T-cell (primary cell): ENCODE data around the gene VPS72. TPM values are rescaled to one million over a fixed set of nuclear protein-coding genes. Genes with fewer than 3 reads are reported as not detected.
A peak's percentile ranks its signal among the peaks of the same experiment; 100 is the strongest.

ENCODE experiments used
- ATAC-seq, 4 experiments: fragments of 200-7000 bp in 3 of 4; fragments of 150-1000 bp in 1 of 4; cut with Tn5 transposase; replicated peaks in 1 of 4; 1 replicate in 3 of 4; 2 replicates in 1 of 4; pipeline ENCODE4 v1.10.0; 2021; ENCODE audit warnings: moderate library complexity in 3 of 4, mild to moderate bottlenecking in 2 of 4, moderate number of reproducible peaks in 1 of 4
- CTCF ChIA-PET, 2 donors: fragments of 300-600 bp; sonication (Branson Sonifier 250); formaldehyde crosslinking; loops; one replicate each; lab custom pipeline; 2022; ENCODE audit warnings: antibody characterized with exemption in 2 of 2; lab: Charles Lee
- POLR2A ChIA-PET, 2 donors: fragments of 300-600 bp; sonication (Branson Sonifier 250); formaldehyde crosslinking; loops; one replicate each; lab custom pipeline; 2022; ENCODE audit warnings: antibody characterized with exemption in 2 of 2; lab: Charles Lee
- DNase-seq, 35 experiments: peaks; one replicate each; pipeline versions ENCODE4 v3.0.0 to v3.0.0-alpha.2; 2013 to 2023
- H3K27ac ChIP-seq: one replicate; pipeline ENCODE4 v1.5.1; 2013; ENCODE audit warnings: low read length
- H3K27me3 ChIP-seq, 2 experiments: replicated peaks in 1 of 2; 1 replicate in 1 of 2; 2 replicates in 1 of 2; pipeline versions ENCODE4 v1.6.1 to v1.7.0; 2013; ENCODE audit warnings: low read length in 1 of 2, mixed read lengths in 1 of 2; ENCODE audit not compliant: control insufficient read depth in 2 of 2, insufficient read depth in 2 of 2; ENCODE audit errors: extremely low read depth in 1 of 2
- H3K36me3 ChIP-seq, 2 donors: 1 replicate in 1 of 2; 2 replicates in 1 of 2; pipeline versions ENCODE4 v1.6.1 to v1.7.0; 2013; ENCODE audit warnings: low read length in 1 of 2; ENCODE audit not compliant: control insufficient read depth in 2 of 2, insufficient read depth in 1 of 2; ENCODE audit errors: extremely low read depth in 1 of 2
- H3K4me1 ChIP-seq, 2 experiments: 1 replicate in 1 of 2; 2 replicates in 1 of 2; pipeline versions ENCODE4 v1.6.1 to v1.7.0; 2013; ENCODE audit warnings: low read length in 2 of 2, mixed read lengths in 1 of 2; ENCODE audit not compliant: insufficient read depth in 2 of 2, control insufficient read depth in 1 of 2; ENCODE audit errors: extremely low read depth in 1 of 2
- H3K4me3 ChIP-seq, 2 donors: 1 replicate in 1 of 2; 2 replicates in 1 of 2; pipeline versions ENCODE4 v1.5.1 to v1.7.0; 2013; ENCODE audit warnings: mild to moderate bottlenecking in 2 of 2, low read length in 1 of 2, moderate library complexity in 1 of 2; ENCODE audit not compliant: control insufficient read depth in 1 of 2; ENCODE audit errors: extremely low read depth in 1 of 2
- H3K9me3 ChIP-seq: 2 replicates; pipeline ENCODE4 v1.7.0; 2013
- H3K27ac Mint-ChIP-seq, 2 donors: one replicate each; pipeline ENCODE4 v1.8.0; 2020 to 2021; ENCODE audit warnings: mild to moderate bottlenecking in 2 of 2, mixed read lengths in 2 of 2
- H3K27me3 Mint-ChIP-seq, 2 donors: one replicate each; pipeline ENCODE4 v1.8.0; 2021 to 2022; ENCODE audit warnings: mixed read lengths in 2 of 2
- H3K36me3 Mint-ChIP-seq: one replicate; pipeline ENCODE4 v1.8.0; 2021; ENCODE audit warnings: mixed read lengths
- H3K4me1 Mint-ChIP-seq, 3 donors: one replicate each; pipeline ENCODE4 v1.8.0; 2020 to 2022; ENCODE audit warnings: mixed read lengths in 3 of 3, mild to moderate bottlenecking in 1 of 3
- H3K4me3 Mint-ChIP-seq, 3 donors: one replicate each; pipeline ENCODE4 v1.8.0; 2020 to 2022; ENCODE audit warnings: mild to moderate bottlenecking in 3 of 3, mixed read lengths in 3 of 3, moderate library complexity in 3 of 3
- H3K9me3 Mint-ChIP-seq, 3 donors: one replicate each; pipeline ENCODE4 v1.8.0; 2020 to 2022; ENCODE audit warnings: mixed read lengths in 3 of 3
- WGBS: methylation state at CpG from one replicate; pipeline ENCODE4 v1.1.5; 2013; ENCODE audit warnings: missing lambda C conversion rate; ENCODE audit not compliant: insufficient coverage; 5-methylcytosine and 5-hydroxymethylcytosine counted together
- total RNA-seq, 35 experiments: library from RNA in 6 of 35; stranded (reverse) in 6 of 35; fragments of 120-200 nt in 1 of 35; gene quantifications; one replicate each; pipeline versions ENCODE4 v1.2.1 to v1.2.4 and lab custom pipeline; 2013 to 2026

The VPS72 gene, protein sequence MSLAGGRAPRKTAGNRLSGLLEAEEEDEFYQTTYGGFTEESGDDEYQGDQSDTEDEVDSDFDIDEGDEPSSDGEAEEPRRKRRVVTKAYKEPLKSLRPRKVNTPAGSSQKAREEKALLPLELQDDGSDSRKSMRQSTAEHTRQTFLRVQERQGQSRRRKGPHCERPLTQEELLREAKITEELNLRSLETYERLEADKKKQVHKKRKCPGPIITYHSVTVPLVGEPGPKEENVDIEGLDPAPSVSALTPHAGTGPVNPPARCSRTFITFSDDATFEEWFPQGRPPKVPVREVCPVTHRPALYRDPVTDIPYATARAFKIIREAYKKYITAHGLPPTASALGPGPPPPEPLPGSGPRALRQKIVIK
- total RNA-seq, result 10 to 100 TPM; 50.2 to 84.5 (median 58.9) TPM
- total RNA-seq (2013), result 40.1 TPM
- total RNA-seq (lab: John Stamatoyannopoulos, UW), result 15.4 to 64.4 (median 37.7) reads per million in 29 experiments

DNA sequence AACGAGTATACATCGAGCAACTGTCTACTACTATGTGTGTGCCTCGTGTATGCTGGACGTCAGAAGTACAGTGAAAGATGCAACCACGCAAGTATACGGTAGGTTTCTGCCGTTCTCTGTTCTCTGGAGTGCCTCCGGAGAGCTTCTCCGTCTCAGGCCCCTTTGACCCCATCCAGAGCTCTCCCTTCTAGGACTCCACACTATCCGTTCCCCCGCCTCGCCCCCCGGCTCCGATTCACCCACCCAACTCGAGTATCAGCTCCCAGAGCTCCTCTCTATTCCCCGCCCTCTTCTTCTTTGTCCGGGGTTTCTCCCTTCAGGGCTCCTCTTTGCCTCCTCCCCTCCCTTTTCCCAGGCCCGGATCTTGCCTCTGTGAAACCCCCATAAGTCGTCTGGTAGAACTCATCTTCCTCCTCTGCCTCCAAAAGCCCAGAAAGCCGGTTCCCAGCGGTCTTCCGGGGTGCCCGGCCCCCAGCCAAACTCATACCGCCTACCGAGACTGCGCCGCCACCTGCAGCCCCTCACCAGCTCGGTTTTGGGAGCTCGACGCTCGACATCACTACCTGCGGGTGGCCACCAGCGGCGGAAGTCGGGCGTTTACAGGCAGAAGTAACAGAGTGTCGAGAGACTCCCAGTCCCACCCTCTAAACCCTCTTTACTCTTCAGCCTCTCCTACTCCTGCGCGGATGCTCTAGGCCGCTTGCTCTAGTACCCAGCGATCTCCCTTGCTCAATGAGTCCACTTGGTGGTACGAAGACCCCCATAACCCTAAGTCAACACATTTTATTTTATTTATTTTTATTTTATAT, at the start of gene VPS72:
TSS of gene VPS72 (minus strand) at position 561 of the 809 bp plus-strand sequence. CDS start at position 485, 76 bp downstream.
- Histone ChIP-seq H3K27me3 (no peaks in the 10 kb centered on the region), H3K4me3 (peak within 1 kb of the TSS; percentile 78 to 85), H3K9me3 (no peaks in the 10 kb centered on the region), H3K4me1 (peaks cover 12 to 15% of the 10 kb centered on the region in 2 experiments), H3K36me3 (peaks cover 3 to 13% of the 10 kb centered on the region in 2 donors), H3K27ac (peak within 1 kb of the TSS; percentile 70)
- Mint-ChIP-seq H3K9me3 (no peaks in the 10 kb centered on the region), H3K4me1 (peaks cover 34 to 40% (median 37%) of the 10 kb centered on the region in 3 donors), H3K27me3 (no peaks in the 10 kb centered on the region), H3K27ac (peak within 1 kb of the TSS; percentile 97 to 98), H3K4me3 (peak within 1 kb of the TSS; percentile 98 to 100 (median 99)), H3K36me3 (peaks cover 13% of the 10 kb centered on the region)
- ATAC-seq, result peak; percentile 92 to 95 (median 94)
- CTCF ChIA-PET, result interaction anchor here in 1 of 2 donors (0.6 to 2.1 kb wide), 9 partner anchors 24 to 692 kb away, joined by 3 to 8 read pairs (median 4); partner anchors contain the start of genes PSMD4 and TNFAIP8L2
- peak; percentile 67 to 91 (median 82) for DNase-seq
- POLR2A ChIA-PET, result interaction anchor here (0.6 to 1.4 kb wide), 9 partner anchors 9 to 1142 kb away, joined by 3 to 6 read pairs (median 3); partner anchors contain the start of genes LYSMD1 (in 1 of the 2), PIP5K1A (in 1 of the 2), SCNM1 (in 1 of the 2) and ZNF687 (in 1 of the 2)
- WGBS, result under 1% methylated on average over 36 of the region's 42 CpGs

DNA sequence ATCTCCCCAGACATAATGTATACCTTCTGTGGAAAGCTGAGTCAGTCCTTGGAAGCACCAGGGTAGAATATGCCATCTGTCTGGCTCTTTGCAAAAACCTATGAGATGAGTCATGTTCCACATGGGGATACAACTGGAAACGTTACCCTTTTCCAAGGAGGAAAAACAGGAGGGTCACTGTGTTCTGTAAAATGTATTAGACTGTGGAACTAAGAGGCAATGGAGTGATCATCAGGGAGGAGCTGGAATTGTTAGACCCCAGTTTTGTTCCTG, 48.4 kb upstream of the VPS72 start:
- peak overlapping the region in 1 of 2 donors; percentile 1 for H3K27ac Mint-ChIP-seq
- POLR2A ChIA-PET, result no interaction called here
- 100% methylated on average over 1 of the region's 1 CpG for WGBS
- H3K36me3 ChIP-seq, result peaks cover 13 to 89% of the 10 kb centered on the region in 2 donors
- H3K4me3 Mint-ChIP-seq, result no peak overlapping the region
- H3K9me3 Mint-ChIP-seq, result no peaks in the 10 kb centered on the region
- H3K4me1 ChIP-seq, result no peaks in the 10 kb centered on the region
- DNase-seq (no peak), ATAC-seq (no peak)
- peaks cover 55% of the 10 kb centered on the region for H3K36me3 Mint-ChIP-seq
- H3K9me3 ChIP-seq, result no peaks in the 10 kb centered on the region
- no peaks in the 10 kb centered on the region for H3K27me3 ChIP-seq
- CTCF ChIA-PET, result no interaction called here
- H3K4me3 ChIP-seq, result no peak overlapping the region
- no peaks in the 10 kb centered on the region for H3K27me3 Mint-ChIP-seq
- H3K4me1 Mint-ChIP-seq, result no peaks in the 10 kb centered on the region
- H3K27ac ChIP-seq, result no peak overlapping the region

DNA sequence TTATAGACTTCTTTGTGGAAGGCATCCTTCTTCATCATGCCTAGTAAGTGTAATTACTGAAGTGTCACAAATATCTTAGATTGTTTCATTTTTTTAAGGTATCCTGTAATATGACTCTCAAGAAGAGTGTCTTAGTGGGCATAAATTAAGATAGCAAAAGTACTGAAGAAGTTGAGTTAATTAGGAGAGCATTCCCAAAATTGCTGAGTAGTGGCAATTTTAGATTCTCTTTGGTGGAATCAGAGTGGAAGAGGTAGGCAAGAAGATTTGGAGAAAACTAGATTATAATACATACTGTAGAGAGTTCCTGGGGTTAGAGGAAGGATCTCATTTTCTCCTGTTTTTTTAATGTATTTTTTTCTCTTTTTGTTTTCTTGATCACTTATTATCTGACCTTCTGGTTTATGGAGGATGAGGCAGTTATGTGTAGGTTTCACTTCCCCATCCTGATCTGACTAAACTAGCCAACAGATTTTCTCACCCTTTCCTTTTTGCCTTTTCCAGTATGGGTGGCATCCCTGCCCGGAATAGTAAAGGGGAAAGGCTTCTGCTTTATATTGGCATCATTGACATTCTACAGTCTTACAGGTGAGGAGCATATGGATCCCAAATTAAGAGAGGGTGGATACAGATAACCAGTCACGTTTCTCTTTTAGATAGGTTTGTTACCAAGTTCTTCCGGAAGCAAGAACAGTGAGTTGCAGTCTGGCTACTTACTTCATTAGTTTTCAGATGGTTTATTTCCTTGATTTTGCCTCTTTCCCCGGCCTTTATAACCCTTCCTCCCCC, 47.9 kb upstream of the VPS72 start:
- ChIA-PET POLR2A (interaction anchor here in 1 of 2 donors (0.7 kb wide), 2 partner anchors 92 to 645 kb away, joined by 3 read pairs; no protein-coding TSS in a partner anchor), CTCF (interaction anchor here in 1 of 2 donors (0.6 kb wide), 1 partner anchor 213 kb away, joined by 4 read pairs; no protein-coding TSS in a partner anchor)
- ATAC-seq (no peak), DNase-seq (no peak)
- Mint-ChIP-seq H3K36me3 (peaks cover 51% of the 10 kb centered on the region), H3K27me3 (no peaks in the 10 kb centered on the region), H3K4me3 (no peak overlapping the region), H3K27ac (peak overlapping the region in 1 of 2 donors; percentile 36), H3K9me3 (no peaks in the 10 kb centered on the region), H3K4me1 (no peaks in the 10 kb centered on the region)
- Histone ChIP-seq H3K4me1 (no peaks in the 10 kb centered on the region), H3K27ac (no peak overlapping the region), H3K4me3 (no peak overlapping the region), H3K36me3 (peaks cover 8 to 88% of the 10 kb centered on the region in 2 donors), H3K27me3 (no peaks in the 10 kb centered on the region), H3K9me3 (no peaks in the 10 kb centered on the region)
- WGBS, result 100% methylated on average over 1 of the region's 4 CpGs

DNA sequence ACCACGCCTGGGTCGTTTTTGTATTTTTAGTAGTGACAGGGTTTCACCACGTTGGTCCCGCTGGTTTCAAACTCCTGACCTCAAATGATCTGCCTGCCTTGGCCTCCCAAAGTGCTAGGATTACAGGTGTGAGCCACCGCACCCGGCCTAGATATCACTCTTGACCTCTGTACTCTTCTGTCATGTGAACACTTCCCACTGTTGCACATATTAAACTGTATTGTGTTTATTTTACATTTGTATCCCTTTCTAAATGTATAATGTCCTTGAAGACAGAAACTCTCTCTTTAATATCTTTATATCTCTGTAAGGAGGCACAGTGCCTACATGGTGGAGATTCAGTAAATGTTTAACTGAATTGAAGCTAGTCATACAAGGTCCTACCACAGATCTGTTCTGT, 45.2 kb upstream of the VPS72 start:
- CTCF ChIA-PET, result interaction anchor here in 1 of 2 donors (0.8 kb wide), 1 partner anchor 16 kb away, joined by 8 read pairs; no protein-coding TSS in a partner anchor
- H3K9me3 ChIP-seq, result no peaks in the 10 kb centered on the region
- H3K27me3 ChIP-seq, result no peaks in the 10 kb centered on the region
- H3K9me3 Mint-ChIP-seq, result no peaks in the 10 kb centered on the region
- H3K27ac ChIP-seq, result no peak overlapping the region
- no peaks in the 10 kb centered on the region for H3K4me1 ChIP-seq
- H3K27ac Mint-ChIP-seq, result no peak overlapping the region
- POLR2A ChIA-PET, result no interaction called here
- no peak for ATAC-seq
- 91% methylated on average over 4 of the region's 6 CpGs for WGBS
- H3K4me1 Mint-ChIP-seq, result no peaks in the 10 kb centered on the region
- H3K27me3 Mint-ChIP-seq, result no peaks in the 10 kb centered on the region
- H3K36me3 Mint-ChIP-seq, result peaks cover 53% of the 10 kb centered on the region
- no peak for DNase-seq
- H3K4me3 ChIP-seq, result no peak overlapping the region
- no peak overlapping the region for H3K4me3 Mint-ChIP-seq
- peaks cover 15 to 89% of the 10 kb centered on the region in 2 donors for H3K36me3 ChIP-seq

DNA sequence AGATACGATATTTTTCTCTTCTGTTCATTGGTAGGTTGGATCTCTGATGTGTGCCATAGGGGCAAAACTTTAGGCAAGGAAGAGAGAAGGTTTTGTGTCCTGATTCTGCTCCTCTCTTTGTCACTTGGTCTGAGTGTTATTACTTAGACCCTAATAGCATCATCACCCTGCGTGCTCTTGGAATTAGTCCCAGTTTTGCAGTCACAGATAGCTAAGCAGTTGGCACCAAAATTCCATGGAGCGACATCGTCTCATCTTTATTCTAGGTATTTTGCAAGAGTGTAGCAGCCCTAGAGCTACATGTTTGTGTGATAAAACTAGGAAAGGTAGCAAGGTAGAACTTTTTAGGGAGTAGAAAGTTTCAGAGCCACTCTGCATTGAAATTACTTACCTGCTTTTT, 32.1 kb upstream of the VPS72 start:
- no peaks in the 10 kb centered on the region for H3K27me3 Mint-ChIP-seq
- no peaks in the 10 kb centered on the region for H3K9me3 ChIP-seq
- H3K27me3 ChIP-seq, result no peaks in the 10 kb centered on the region
- H3K36me3 Mint-ChIP-seq, result peaks cover 8% of the 10 kb centered on the region
- no peak for DNase-seq
- no peak overlapping the region for H3K27ac ChIP-seq
- no peaks in the 10 kb centered on the region for H3K9me3 Mint-ChIP-seq
- CTCF ChIA-PET, result no interaction called here
- peaks cover 0 to 14% of the 10 kb centered on the region in 2 donors for H3K36me3 ChIP-seq
- peak overlapping the region in 1 of 2 donors; percentile 39 for H3K27ac Mint-ChIP-seq
- WGBS, result no CpG with 5 or more reads among the region's 4 CpGs
- POLR2A ChIA-PET, result no interaction called here
- H3K4me3 ChIP-seq, result no peak overlapping the region
- peaks cover 0 to 12% (median 7%) of the 10 kb centered on the region in 3 donors for H3K4me1 Mint-ChIP-seq
- ATAC-seq, result no peak
- H3K4me3 Mint-ChIP-seq, result no peak overlapping the region
- no peaks in the 10 kb centered on the region for H3K4me1 ChIP-seq
